GM06990 (cell line): ENCODE results near the gene LAMA5.
A peak's percentile ranks its signal among the peaks of the same experiment; 100 is the strongest.

ENCODE experiments used
- DNase-seq: peaks from one replicate; pipeline ENCODE4 v3.0.0-alpha.2; 2011; ENCODE audit not compliant: insufficient read length; ENCODE audit errors: extremely low read depth
- H3K27me3 ChIP-seq: replicated peaks from 2 replicates; pipeline ENCODE4 v1.6.0; 2011; ENCODE audit warnings: low read length; ENCODE audit not compliant: control insufficient read depth, insufficient read depth
- H3K36me3 ChIP-seq: 2 replicates; pipeline ENCODE4 v1.5.1; 2011; ENCODE audit warnings: low read length; ENCODE audit not compliant: control insufficient read depth, insufficient read depth
- H3K4me3 ChIP-seq: replicated peaks from 2 replicates; pipeline ENCODE4 v1.5.1; 2011; ENCODE audit warnings: low read depth, mild to moderate bottlenecking, control low read depth, low read length
- CTCF ChIP-seq: IDR thresholded peaks from 2 replicates; pipeline ENCODE4 v1.5.1; 2011; ENCODE audit warnings: low read length, control low read depth, mild to moderate bottlenecking, inconsistent platforms; ENCODE audit not compliant: insufficient read depth, poor library complexity, severe bottlenecking

LAMA5 gene

GRCh38 chr20:62301773-62302340 is 65.3 kb downstream of the LAMA5 start:
- H3K4me3 ChIP-seq = peak overlapping the region; percentile 78
- no peaks in the 10 kb centered on the region for H3K27me3 ChIP-seq
- peak; percentile 96 for TF ChIP-seq CTCF
- peak; percentile 84 for DNase-seq
- H3K36me3 ChIP-seq = peaks cover 22% of the 10 kb centered on the region

GRCh38 chr20:62301111-62301668 is 65.9 kb downstream of the LAMA5 start:
- Histone ChIP-seq H3K27me3 (no peaks in the 10 kb centered on the region), H3K36me3 (peaks cover 19% of the 10 kb centered on the region), H3K4me3 (no peak overlapping the region)
- DNase-seq = no peak
- no peak for TF ChIP-seq CTCF

- peaks cover 16% of the 10 kb centered on the region for H3K36me3 ChIP-seq
- no peak overlapping the region for H3K4me3 ChIP-seq
- DNase-seq = no peak
- H3K27me3 ChIP-seq = no peaks in the 10 kb centered on the region
- TF ChIP-seq CTCF = no peak
Measured at GRCh38 chr20:62300319-62300718, 66.8 kb downstream of the LAMA5 start.

- TF ChIP-seq CTCF = no peak
- peaks cover 15% of the 10 kb centered on the region for H3K36me3 ChIP-seq
Measured at GRCh38 chr20:62299666-62300236, 67.4 kb downstream of the LAMA5 start.

GRCh38 chr20:62298577-62299249 is 68.4 kb downstream of the LAMA5 start:
- H3K27me3 ChIP-seq = no peaks in the 10 kb centered on the region
- peaks cover 12% of the 10 kb centered on the region for H3K36me3 ChIP-seq
- no peak for TF ChIP-seq CTCF

More at GRCh38 chr20:62299666-62300236, 67.4 kb downstream of the LAMA5 start:
- DNase-seq = no peak
- no peak overlapping the region for H3K4me3 ChIP-seq
- H3K27me3 ChIP-seq = no peaks in the 10 kb centered on the region

More at GRCh38 chr20:62298577-62299249, 68.4 kb downstream of the LAMA5 start:
- H3K4me3 ChIP-seq = no peak overlapping the region
- no peak for DNase-seq
